Choroid plexus epithelial cell (primary cell): ENCODE results near the gene MGMT.

Source experiments
- DNase-seq: peaks from one replicate; pipeline ENCODE4 v3.0.0-alpha.2; 2010; ENCODE audit warnings: low read depth
- H3K4me3 ChIP-seq: 2 replicates; pipeline ENCODE4 v1.5.1; 2011; ENCODE audit warnings: low read depth, mild to moderate bottlenecking, control low read depth, low read length, moderate library complexity
- CTCF ChIP-seq: conservative IDR thresholded peaks from 2 replicates; pipeline ENCODE4 v1.5.1; 2011; ENCODE audit warnings: low read depth, mild to moderate bottlenecking, control low read depth, inconsistent platforms, low read length, moderate library complexity

MGMT gene

GRCh38 chr10:129815898-129816655, 349.0 kb downstream of the MGMT start:
- no peak overlapping the region for H3K4me3 ChIP-seq
- TF ChIP-seq CTCF: no peak
- no peak for DNase-seq

GRCh38 chr10:129816656-129817045, 349.6 kb downstream of the MGMT start:
- no peak for DNase-seq
- TF ChIP-seq CTCF: no peak
- no peak overlapping the region for H3K4me3 ChIP-seq
